Rectal smooth muscle tissue (tissue), 1 donor: ENCODE results near the gene SMIM17.

Experiments
- H3K27ac ChIP-seq: one replicate; pipeline ENCODE4 v1.7.0; 2013; ENCODE audit warnings: low read depth, low read length, inconsistent platforms
- H3K27me3 ChIP-seq: one replicate; pipeline ENCODE4 v1.7.0; 2013; ENCODE audit warnings: low read length; ENCODE audit not compliant: control insufficient read depth, insufficient read depth
- H3K36me3 ChIP-seq: one replicate; pipeline ENCODE4 v1.7.0; 2013; ENCODE audit warnings: low read length; ENCODE audit not compliant: control insufficient read depth, insufficient read depth
- H3K4me1 ChIP-seq: one replicate; pipeline ENCODE4 v1.7.0; 2013; ENCODE audit warnings: low read length; ENCODE audit not compliant: control insufficient read depth, insufficient read depth
- H3K4me3 ChIP-seq: one replicate; pipeline ENCODE4 v1.7.0; 2013; ENCODE audit warnings: low read length
- H3K9ac ChIP-seq: one replicate; pipeline ENCODE4 v1.7.0; 2013; ENCODE audit warnings: low read length

SMIM17 gene

DNA sequence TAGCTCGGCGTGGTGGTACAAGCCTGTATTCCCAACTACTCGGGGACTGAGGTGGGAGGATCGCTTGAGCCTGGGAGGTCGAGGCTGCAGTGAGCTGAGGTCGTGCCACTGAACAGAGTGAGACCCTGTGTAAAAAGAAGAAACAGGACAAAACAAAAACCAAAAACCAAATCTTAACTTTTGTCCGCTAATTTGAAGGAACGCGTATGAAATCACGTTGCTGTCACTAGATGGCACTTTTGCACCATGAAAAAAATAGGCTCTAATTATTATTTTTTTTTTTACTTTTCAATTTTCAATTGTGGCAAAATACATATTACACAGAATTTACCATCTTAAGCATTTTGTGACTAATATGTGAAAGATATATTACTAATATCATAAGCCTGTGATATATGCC lies 46.2 kb downstream of the SMIM17 start:
- no peak overlapping the region for H3K27ac ChIP-seq
- no peak overlapping the region for H3K4me3 ChIP-seq
- no peaks in the 10 kb centered on the region for H3K36me3 ChIP-seq
- H3K9ac ChIP-seq = no peak overlapping the region
- H3K27me3 ChIP-seq = no peaks in the 10 kb centered on the region
- no peaks in the 10 kb centered on the region for H3K4me1 ChIP-seq

DNA sequence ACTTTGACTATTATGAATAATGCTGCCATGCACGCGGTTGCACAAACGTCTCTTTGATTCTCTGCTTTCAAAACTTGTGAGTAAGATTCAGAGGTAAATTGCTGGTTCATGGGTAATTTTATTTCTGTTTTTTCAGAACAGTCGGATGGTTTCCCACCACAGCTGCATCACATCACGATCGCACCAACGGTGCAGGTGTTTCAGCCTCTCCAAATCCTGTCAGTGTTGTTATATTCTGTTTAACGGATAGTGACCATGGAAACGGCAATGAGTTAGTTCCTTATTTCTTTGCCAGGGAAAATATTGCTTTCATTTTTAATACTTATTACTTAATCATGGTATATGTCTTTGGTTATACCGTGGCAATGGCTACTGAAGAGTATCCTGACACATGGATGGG lies 47.7 kb downstream of the SMIM17 start:
- Histone ChIP-seq H3K4me3 (no peak overlapping the region), H3K36me3 (no peaks in the 10 kb centered on the region), H3K27me3 (no peaks in the 10 kb centered on the region), H3K27ac (no peak overlapping the region), H3K4me1 (no peaks in the 10 kb centered on the region), H3K9ac (no peak overlapping the region)

DNA sequence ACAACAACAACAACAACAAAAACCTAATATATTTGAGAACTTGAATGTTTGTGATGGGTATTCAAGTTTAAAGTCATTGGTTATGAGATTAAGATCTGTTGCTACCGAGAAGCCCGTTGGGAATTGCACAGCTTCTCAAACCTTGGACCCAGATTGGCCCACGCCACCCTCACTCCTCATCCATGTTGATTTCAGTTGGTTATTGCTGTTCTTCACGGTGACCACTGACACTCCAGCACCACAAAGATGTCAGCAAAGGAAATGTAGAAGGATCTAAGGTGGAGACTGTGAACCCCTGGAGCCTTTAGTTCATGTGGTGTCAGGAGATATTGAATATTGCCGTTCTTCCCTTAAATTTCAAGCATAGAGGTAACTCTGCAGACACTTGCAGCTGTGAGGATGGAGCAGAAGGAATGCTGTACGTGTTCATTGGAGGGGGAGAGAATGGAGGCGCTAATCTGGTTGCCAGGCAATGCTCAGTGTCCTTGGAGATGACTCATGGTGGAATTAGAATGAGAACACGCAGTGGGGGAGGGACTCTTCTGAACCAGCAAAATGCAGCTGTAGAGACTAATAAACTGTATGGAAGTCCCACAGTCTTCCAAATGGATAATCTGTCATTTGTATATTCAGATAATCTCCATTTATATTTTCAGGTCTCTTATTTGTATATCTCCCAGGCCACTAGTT lies 49.4 kb downstream of the SMIM17 start:
- no peaks in the 10 kb centered on the region for H3K4me1 ChIP-seq
- H3K36me3 ChIP-seq = no peaks in the 10 kb centered on the region
- H3K27me3 ChIP-seq = no peaks in the 10 kb centered on the region
- no peak overlapping the region for H3K4me3 ChIP-seq
- no peak overlapping the region for H3K27ac ChIP-seq
- no peak overlapping the region for H3K9ac ChIP-seq

DNA sequence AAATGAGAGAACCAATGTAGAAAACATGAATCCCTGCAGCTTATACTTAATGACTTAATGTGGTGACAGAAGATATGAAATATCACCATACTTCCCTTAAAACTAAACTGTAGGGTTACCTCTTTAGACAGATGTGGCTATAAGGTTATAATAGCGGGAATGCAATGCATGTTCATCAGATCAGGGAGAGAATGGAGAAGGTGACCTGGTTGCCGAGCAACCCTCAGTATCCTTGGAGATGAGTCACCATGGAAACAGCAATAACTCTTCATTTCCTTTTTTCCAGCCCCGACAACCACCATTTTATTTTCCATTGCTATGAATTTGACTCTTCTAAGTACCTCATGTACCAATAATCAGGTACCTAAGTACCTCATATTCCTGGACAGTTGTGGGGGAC lies 56.6 kb downstream of the SMIM17 start:
- no peak overlapping the region for H3K4me3 ChIP-seq
- no peak overlapping the region for H3K27ac ChIP-seq
- no peaks in the 10 kb centered on the region for H3K36me3 ChIP-seq
- no peak overlapping the region for H3K9ac ChIP-seq
- H3K4me1 ChIP-seq = no peaks in the 10 kb centered on the region
- no peaks in the 10 kb centered on the region for H3K27me3 ChIP-seq

DNA sequence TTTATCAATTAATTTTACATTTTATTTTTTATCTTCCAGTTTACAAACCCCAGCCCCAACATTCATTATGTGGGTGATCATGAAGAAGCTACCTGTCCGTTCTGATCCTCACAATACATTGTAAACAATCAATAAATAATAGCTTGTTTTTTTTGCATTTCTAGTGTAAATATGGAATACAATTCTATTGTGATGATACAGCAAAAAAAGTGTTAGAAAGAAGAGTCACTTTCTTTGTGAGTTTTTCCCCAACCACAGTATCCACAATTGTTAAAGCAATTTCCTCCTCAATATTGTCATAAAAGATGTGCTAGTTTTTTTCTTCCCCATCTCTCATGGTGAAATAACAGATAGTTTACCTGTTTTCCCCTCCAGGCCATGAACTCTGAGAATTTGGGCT lies 58.9 kb downstream of the SMIM17 start:
- Histone ChIP-seq H3K4me1 (no peaks in the 10 kb centered on the region), H3K4me3 (no peak overlapping the region), H3K27ac (no peak overlapping the region), H3K9ac (no peak overlapping the region), H3K36me3 (no peaks in the 10 kb centered on the region), H3K27me3 (no peaks in the 10 kb centered on the region)

DNA sequence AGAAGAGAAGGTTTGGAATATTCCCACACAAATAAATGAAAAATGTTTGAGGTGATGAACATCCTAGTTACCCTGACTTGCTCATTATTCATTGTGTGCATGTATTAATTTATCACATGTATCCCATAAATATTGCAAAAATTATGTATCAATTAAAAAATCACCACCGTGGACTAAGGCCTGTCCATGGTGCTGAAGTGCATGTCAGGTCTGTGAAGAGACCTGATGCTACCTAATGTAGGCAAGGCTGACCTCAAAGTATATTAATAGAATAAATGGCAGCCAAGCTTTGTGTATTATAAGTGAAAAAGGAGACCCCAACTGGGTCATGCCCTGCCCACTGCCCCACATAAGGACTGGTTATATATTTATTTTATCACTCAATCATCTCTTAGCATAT lies 63.0 kb downstream of the SMIM17 start:
- Histone ChIP-seq H3K9ac (no peak overlapping the region), H3K4me3 (no peak overlapping the region), H3K27me3 (no peaks in the 10 kb centered on the region), H3K27ac (no peak overlapping the region), H3K36me3 (no peaks in the 10 kb centered on the region), H3K4me1 (no peaks in the 10 kb centered on the region)
